GM12878 (cell line): Measurements from ENCODE around the gene MAS1L.

ENCODE experiments used
- CEBPB ChIP-seq, 2 experiments: fragments of 150-350 bp in 1 of 2; IDR thresholded peaks; 2 replicates each; pipeline ENCODE4 v1.6.1; 2012 to 2014; ENCODE audit warnings: low read depth in 2 of 2, low read length in 2 of 2, borderline replicate concordance in 1 of 2, inconsistent platforms in 1 of 2
- CTCF ChIP-seq, 3 experiments: IDR thresholded peaks in 2 of 3; conservative IDR thresholded peaks in 1 of 3; 2 replicates each; pipeline ENCODE4 v1.5.1; 2011; ENCODE audit warnings: low read depth in 3 of 3, low read length in 3 of 3, mild to moderate bottlenecking in 3 of 3, control low read depth in 2 of 3, moderate library complexity in 2 of 3, inconsistent platforms in 1 of 3, mixed read lengths in 1 of 3; ENCODE audit not compliant: control insufficient read depth in 2 of 3, insufficient read depth in 1 of 3; ENCODE audit errors: extremely low read depth in 1 of 3
- DPF2 ChIP-seq: fragments of 450-650 bp; IDR thresholded peaks from 2 replicates; pipeline ENCODE4 v1.6.1; 2017; ENCODE audit warnings: mild to moderate bottlenecking
- ELK1 ChIP-seq: IDR thresholded peaks from 2 replicates; pipeline ENCODE4 v1.6.1; 2012; ENCODE audit warnings: low read depth, low read length, improper control_type of control experiment
- EP300 ChIP-seq, 2 experiments: fragments of 150-350 bp in 1 of 2; IDR thresholded peaks; 2 replicates each; pipeline ENCODE4 v1.6.1; 2011 to 2012; ENCODE audit warnings: low read depth in 2 of 2, low read length in 2 of 2, borderline replicate concordance in 1 of 2, improper control_type of control experiment in 1 of 2, inconsistent platforms in 1 of 2; ENCODE audit not compliant: control insufficient read depth in 1 of 2
- EZH2 ChIP-seq: IDR thresholded peaks from 2 replicates; pipeline ENCODE4 v1.6.1; 2012; ENCODE audit warnings: low read depth, mild to moderate bottlenecking, control low read depth, inconsistent platforms, low read length, borderline replicate concordance; ENCODE audit not compliant: control insufficient read depth
- FOXM1 ChIP-seq: IDR thresholded peaks from 2 replicates; pipeline ENCODE4 v1.6.1; 2012; ENCODE audit warnings: low read depth, mild to moderate bottlenecking, inconsistent platforms, low read length, moderate library complexity
- POLR2A ChIP-seq: IDR thresholded peaks from 2 replicates; pipeline ENCODE4 v1.6.1; 2011; ENCODE audit warnings: low read depth, mild to moderate bottlenecking, low read length
- RB1 ChIP-seq: fragments of 450-650 bp; formaldehyde crosslinking; IDR thresholded peaks from 2 replicates; pipeline ENCODE4 v1.6.1; 2017; ENCODE audit warnings: mild to moderate bottlenecking, borderline replicate concordance
- SP1 ChIP-seq: IDR thresholded peaks from one replicate; pipeline ENCODE4 v1.6.1; 2011; ENCODE audit warnings: low read depth, low read length
- TCF7 ChIP-seq: IDR thresholded peaks from 2 replicates; pipeline ENCODE4 v1.6.1; 2014; ENCODE audit warnings: antibody characterized with exemption, borderline replicate concordance
- ZBTB33 ChIP-seq: fragments of 450-650 bp; IDR thresholded peaks from 2 replicates; pipeline ENCODE4 v1.6.1; 2017; ENCODE audit warnings: mild to moderate bottlenecking
- ZNF274 ChIP-seq: IDR thresholded peaks from one replicate; pipeline ENCODE4 v1.8.0; 2011; ENCODE audit not compliant: insufficient read length, insufficient read depth

- TF ChIP-seq FOXM1 (no peak), TCF7 (no peak), POLR2A (no peak), EZH2 (no peak), DPF2 (no peak), CEBPB (IDR thresholded peaks at IDR 0.05; ENCODE audit: borderline replicate concordance in 1 of 2, low read depth in 2 of 2, low read length in 2 of 2) (no peak), CTCF (IDR thresholded peaks at IDR 0.05 in 2 of 3, conservative IDR thresholded peaks at IDR 0.05 in 1 of 3; ENCODE audit: control insufficient read depth in 2 of 3, extremely low read depth in 1 of 3, insufficient read depth in 1 of 3, low read depth in 3 of 3, low read length in 3 of 3) (no peak), ZNF274 (no peak), EP300 (IDR thresholded peaks at IDR 0.05; ENCODE audit: borderline replicate concordance in 1 of 2, control insufficient read depth in 1 of 2, low read depth in 2 of 2, low read length in 2 of 2) (no peak), ELK1 (no peak), SP1 (no peak), ZBTB33 (no peak), RB1 (no peak)
Measured at GRCh38 chr6:29506446-29507067, 18.8 kb upstream of the MAS1L start.
